GM12874 (cell line): ENCODE measurements around the gene GARNL3.

Experiments
- TF ChIP-seq, protein P1 (sequence below): IDR thresholded peaks from 2 replicates; pipeline ENCODE4 v1.5.1; 2011; ENCODE audit warnings: low read depth, mild to moderate bottlenecking, control low read depth, low read length, moderate library complexity; ENCODE audit not compliant: insufficient read depth

The GARNL3 gene

GRCh38 chr9:127264462-127265219, at the start of gene GARNL3:
GARNL3 (plus strand) TSS chr9:127264774; CDS start chr9:127264878, 104 bp downstream.
- TF ChIP-seq, protein P1, sequence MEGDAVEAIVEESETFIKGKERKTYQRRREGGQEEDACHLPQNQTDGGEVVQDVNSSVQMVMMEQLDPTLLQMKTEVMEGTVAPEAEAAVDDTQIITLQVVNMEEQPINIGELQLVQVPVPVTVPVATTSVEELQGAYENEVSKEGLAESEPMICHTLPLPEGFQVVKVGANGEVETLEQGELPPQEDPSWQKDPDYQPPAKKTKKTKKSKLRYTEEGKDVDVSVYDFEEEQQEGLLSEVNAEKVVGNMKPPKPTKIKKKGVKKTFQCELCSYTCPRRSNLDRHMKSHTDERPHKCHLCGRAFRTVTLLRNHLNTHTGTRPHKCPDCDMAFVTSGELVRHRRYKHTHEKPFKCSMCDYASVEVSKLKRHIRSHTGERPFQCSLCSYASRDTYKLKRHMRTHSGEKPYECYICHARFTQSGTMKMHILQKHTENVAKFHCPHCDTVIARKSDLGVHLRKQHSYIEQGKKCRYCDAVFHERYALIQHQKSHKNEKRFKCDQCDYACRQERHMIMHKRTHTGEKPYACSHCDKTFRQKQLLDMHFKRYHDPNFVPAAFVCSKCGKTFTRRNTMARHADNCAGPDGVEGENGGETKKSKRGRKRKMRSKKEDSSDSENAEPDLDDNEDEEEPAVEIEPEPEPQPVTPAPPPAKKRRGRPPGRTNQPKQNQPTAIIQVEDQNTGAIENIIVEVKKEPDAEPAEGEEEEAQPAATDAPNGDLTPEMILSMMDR, result no peak

DNA sequence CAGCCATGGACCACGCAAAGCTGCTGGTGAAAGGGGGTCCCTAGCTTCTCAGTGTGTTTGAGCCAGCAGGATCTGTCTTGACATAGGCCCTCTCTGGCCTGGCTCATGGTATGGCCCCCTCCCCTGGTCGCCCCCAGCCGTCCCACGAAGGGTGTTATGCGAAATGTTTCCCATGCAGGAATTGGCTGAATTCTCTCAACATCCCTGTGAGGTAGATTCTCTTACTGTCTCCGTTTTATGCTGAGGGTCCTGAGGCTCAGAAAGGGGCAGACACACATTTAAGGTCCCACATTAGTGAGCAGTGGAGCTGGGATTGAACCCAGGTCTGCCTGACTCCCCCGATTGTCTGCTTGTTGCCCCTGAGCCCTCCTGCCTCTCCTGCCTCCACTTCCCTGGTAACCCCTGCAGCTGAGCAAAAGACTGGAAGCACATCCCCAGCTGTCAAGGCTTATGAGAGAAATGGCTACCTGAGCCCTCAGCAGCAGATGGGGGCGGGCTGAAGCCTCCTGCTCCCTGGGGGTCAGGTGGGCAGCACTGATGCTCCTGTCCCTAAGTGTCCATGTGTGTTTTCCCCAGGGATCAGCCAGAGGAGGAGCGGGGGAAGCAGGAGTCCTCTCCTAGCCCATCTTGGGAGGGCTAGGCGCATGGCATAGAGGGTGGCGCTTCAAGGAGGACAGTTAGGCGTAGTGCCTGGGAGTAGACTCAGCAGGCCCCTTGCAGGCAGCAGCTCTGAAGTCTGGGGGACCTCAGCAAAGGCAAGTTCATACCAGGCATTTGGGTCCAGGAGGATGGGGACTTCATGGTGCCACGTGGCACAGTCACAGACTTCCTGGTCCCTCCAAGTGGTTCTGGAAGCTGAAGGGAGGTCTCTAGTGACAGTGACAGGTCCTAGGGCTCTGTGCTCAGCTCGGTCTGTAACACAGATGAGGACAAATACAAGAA, 49.0 kb upstream of the GARNL3 start:
- TF ChIP-seq, protein P1, result no peak

GRCh38 chr9:127216210-127216887, 48.2 kb upstream of the GARNL3 start:
- TF ChIP-seq, protein P1, result no peak

- TF ChIP-seq, protein P1, result no peak
Measured at GRCh38 chr9:127216888-127217217, 47.7 kb upstream of the GARNL3 start.

DNA sequence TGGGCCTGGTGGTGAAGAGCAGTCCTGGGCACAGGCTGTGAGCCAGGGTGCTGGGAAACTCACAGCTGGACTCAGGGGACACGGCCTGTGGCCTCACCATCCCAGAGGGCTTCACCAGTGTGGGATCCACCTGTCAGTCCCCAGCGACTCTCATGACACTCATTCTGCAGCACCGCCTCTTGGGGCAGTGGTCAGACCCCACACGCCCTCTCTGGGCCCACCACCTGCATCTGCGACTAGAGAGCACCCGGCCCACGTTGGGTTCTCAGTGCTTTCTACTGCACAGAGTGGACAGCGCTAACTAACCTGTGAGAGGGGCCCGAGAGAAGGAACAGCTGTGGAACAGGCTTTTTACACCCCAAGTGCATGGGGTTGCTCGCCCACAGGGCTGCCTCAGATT, 45.8 kb upstream of the GARNL3 start:
- TF ChIP-seq, protein P1, result no peak

DNA sequence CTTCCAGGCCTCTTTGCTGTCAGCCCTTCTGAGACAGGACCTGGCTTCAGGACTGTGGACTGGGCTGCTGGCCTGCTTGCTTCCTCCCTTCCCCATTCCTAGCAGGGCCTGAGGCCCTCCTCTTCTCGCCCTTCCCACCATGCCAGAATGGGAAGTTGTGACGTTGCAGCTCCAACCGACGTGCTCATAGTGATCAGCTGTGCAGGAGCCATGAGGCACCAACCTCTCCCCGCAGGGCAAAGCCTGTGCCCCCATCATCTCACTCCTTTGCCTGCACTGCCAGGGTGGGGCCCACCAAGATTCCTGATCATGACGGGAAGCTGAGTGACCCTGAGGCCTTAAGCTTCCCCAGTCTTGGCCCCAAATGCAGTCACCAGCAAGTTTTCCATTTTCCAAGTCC, 45.1 kb upstream of the GARNL3 start:
- TF ChIP-seq, protein P1, result no peak

- TF ChIP-seq, protein P1, result no peak
Measured at GRCh38 chr9:127221695-127222094, 42.9 kb upstream of the GARNL3 start.
